H1 (cell line): ENCODE results near the gene ZNF394.

Experiments
- CTCF ChIP-seq, 3 experiments: IDR thresholded peaks; 1 replicate in 2 of 3; 2 replicates in 1 of 3; pipeline versions ENCODE4 v1.5.1 to v1.6.1; 2011; ENCODE audit warnings: low read length in 3 of 3, mild to moderate bottlenecking in 3 of 3, inconsistent platforms in 2 of 3, low read depth in 1 of 3, moderate library complexity in 1 of 3; ENCODE audit not compliant: insufficient read depth in 1 of 3; ENCODE audit errors: control extremely low read depth in 1 of 3
- EZH2 ChIP-seq: fragments of 200-600 bp; sonication (generic); IDR thresholded peaks from 2 replicates; pipeline ENCODE4 v1.7.1; 2012; ENCODE audit warnings: low read depth, mild to moderate bottlenecking, moderate library complexity, low read length, inconsistent platforms; ENCODE audit not compliant: severe bottlenecking
- GTF2F1 ChIP-seq: IDR thresholded peaks from 2 replicates; pipeline ENCODE4 v1.6.1; 2012; ENCODE audit warnings: low read depth, low read length, improper control_type of control experiment, borderline replicate concordance
- JUND ChIP-seq: IDR thresholded peaks from 2 replicates; pipeline ENCODE4 v1.6.1; 2011; ENCODE audit warnings: mild to moderate bottlenecking, improper control_type of control experiment, low read length
- MAFK ChIP-seq: IDR thresholded peaks from 2 replicates; pipeline ENCODE4 v1.6.1; 2012; ENCODE audit warnings: low read depth, mild to moderate bottlenecking, improper control_type of control experiment, low read length
- MAX ChIP-seq: IDR thresholded peaks from 2 replicates; pipeline ENCODE4 v1.6.1; 2012; ENCODE audit warnings: inconsistent platforms
- POLR2A ChIP-seq, 2 experiments: IDR thresholded peaks; 1 replicate in 1 of 2; 2 replicates in 1 of 2; pipeline ENCODE4 v1.6.1; 2011; ENCODE audit warnings: low read depth in 2 of 2, low read length in 2 of 2, mild to moderate bottlenecking in 2 of 2; ENCODE audit errors: control extremely low read depth in 1 of 2
- RFX5 ChIP-seq: IDR thresholded peaks from 2 replicates; pipeline ENCODE4 v1.6.1; 2011; ENCODE audit warnings: low read depth, low read length, improper control_type of control experiment, borderline replicate concordance
- SAP30 ChIP-seq: fragments of 300-600 bp; sonication (generic); IDR thresholded peaks from 2 replicates; pipeline ENCODE4 v1.7.1; 2012; ENCODE audit warnings: low read length, moderate library complexity, mild to moderate bottlenecking, inconsistent platforms; ENCODE audit not compliant: insufficient read depth, insufficient replicate concordance
- TBP ChIP-seq: IDR thresholded peaks from 2 replicates; pipeline ENCODE4 v1.6.1; 2011; ENCODE audit warnings: low read depth, low read length, improper control_type of control experiment
- TCF12 ChIP-seq: IDR thresholded peaks from 2 replicates; pipeline ENCODE4 v1.6.1; 2011; ENCODE audit warnings: low read depth, mild to moderate bottlenecking, low read length

GRCh38 chr7:99535667-99536066 is 35.6 kb upstream of the ZNF394 start:
- TF ChIP-seq EZH2 (no peak), TBP (no peak), GTF2F1 (no peak), CTCF (IDR thresholded peaks at IDR 0.05; ENCODE audit: control extremely low read depth in 1 of 3, insufficient read depth in 1 of 3, low read depth in 1 of 3, low read length in 3 of 3) (no peak), POLR2A (IDR thresholded peaks at IDR 0.05; ENCODE audit: control extremely low read depth in 1 of 2, low read depth in 2 of 2, low read length in 2 of 2) (no peak), JUND (no peak), SAP30 (no peak), MAX (no peak), TCF12 (no peak), MAFK (no peak), RFX5 (no peak)
